GM12878 (cell line): Measurements from ENCODE around the gene GSTM4. TPM values are rescaled to one million over a fixed set of nuclear protein-coding genes. Genes with fewer than 3 reads are reported as not detected.
"Not testable (repeated sequence)": the region's sequence is repeated elsewhere in the genome, so short reads cannot be mapped to it uniquely, and the experiment has no call there.

Source experiments
- ATAC-seq: fragments of 200-7000 bp; cut with Tn5 transposase; 3 replicates; pipeline ENCODE4 v1.9.1; 2020; ENCODE audit warnings: mild to moderate bottlenecking, moderate library complexity
- BruUV-seq: library from RNA; stranded (reverse); fragments of 400-500 nt; replicated peaks from 2 replicates; lab custom pipeline; 2021; lab: Mats Ljungman, UMichigan
- CTCF ChIA-PET: fragments of 300-600 bp; sonication (Branson Sonifier 250); formaldehyde crosslinking; extraction: SDS; loops from one replicate; lab custom pipeline; 2021; ENCODE audit warnings: inconsistent platforms; lab: Yijun Ruan, JAX
- POLR2A ChIA-PET: fragments of 350-600 bp; formaldehyde crosslinking; extraction: SDS; loops from one replicate; lab custom pipeline; 2021; ENCODE audit warnings: inconsistent platforms; lab: Charles Lee
- RAD21 ChIA-PET: fragments of 300-600 bp; sonication (Branson Sonifier 250); formaldehyde crosslinking; loops from one replicate; lab custom pipeline; 2023; ENCODE audit warnings: antibody characterized with exemption; ENCODE audit not compliant: unreplicated experiment; lab: Charles Lee
- SMC1A ChIA-PET: fragments of 300-600 bp; sonication (Branson Sonifier 250); formaldehyde crosslinking; loops from one replicate; lab custom pipeline; 2023; ENCODE audit not compliant: unreplicated experiment, uncharacterized antibody; lab: Charles Lee
- DNase-seq: peaks from one replicate; pipeline ENCODE4 v3.0.0-alpha.2; 2011; ENCODE audit warnings: low read depth, low spot score
- FAIRE-seq: peaks from 3 replicates; lab custom pipeline; 2011; peaks lifted over from hg19 to GRCh38; lab: Jason Lieb, UNC
- H2AFZ ChIP-seq: 2 replicates; pipeline ENCODE4 v1.6.0; 2011; ENCODE audit warnings: low read depth, low read length, control low read depth; ENCODE audit not compliant: control insufficient read depth
- H3K27ac ChIP-seq: 2 replicates; pipeline ENCODE4 v1.5.1; 2011; ENCODE audit warnings: control low read depth; ENCODE audit not compliant: control insufficient read depth, insufficient read depth
- H3K27me3 ChIP-seq, 2 experiments: replicated peaks in 1 of 2; 2 replicates each; pipeline versions ENCODE4 v1.6.0 to v1.6.1; 2011; ENCODE audit warnings: low read length in 1 of 2; ENCODE audit not compliant: control insufficient read depth in 2 of 2, insufficient read depth in 2 of 2
- H3K36me3 ChIP-seq, 2 experiments: 2 replicates each; pipeline ENCODE4 v1.5.1; 2011; ENCODE audit warnings: low read length in 1 of 2; ENCODE audit not compliant: control insufficient read depth in 2 of 2, insufficient read depth in 2 of 2
- H3K4me1 ChIP-seq: 2 replicates; pipeline ENCODE4 v1.6.1; 2011; ENCODE audit warnings: mild to moderate bottlenecking, low read length, moderate library complexity, mixed read lengths; ENCODE audit not compliant: control insufficient read depth, insufficient read depth
- H3K4me2 ChIP-seq: 2 replicates; pipeline ENCODE4 v1.6.0; 2011; ENCODE audit warnings: control low read depth; ENCODE audit not compliant: control insufficient read depth, insufficient read depth
- H3K4me3 ChIP-seq: fragments of 200-600 bp; sonication (generic); 2 replicates; pipeline ENCODE4 v1.5.1; 2016
- H3K79me2 ChIP-seq: 2 replicates; pipeline ENCODE4 v1.6.0; 2011; ENCODE audit warnings: low read length; ENCODE audit not compliant: control insufficient read depth, insufficient read depth
- H3K9ac ChIP-seq: 2 replicates; pipeline ENCODE4 v1.8.0; 2011; ENCODE audit warnings: low read length, control low read depth, mixed read lengths; ENCODE audit not compliant: control insufficient read depth, insufficient read depth
- H3K9me3 ChIP-seq: replicated peaks from 3 replicates; pipeline ENCODE4 v1.5.1; 2011; ENCODE audit warnings: mild to moderate bottlenecking, low read length; ENCODE audit not compliant: control insufficient read depth, insufficient read depth
- H4K20me1 ChIP-seq: 2 replicates; pipeline ENCODE4 v1.6.0; 2011; ENCODE audit not compliant: control insufficient read depth, insufficient read depth
- EZH2 ChIP-seq: IDR thresholded peaks from 2 replicates; pipeline ENCODE4 v1.6.1; 2012; ENCODE audit warnings: low read depth, mild to moderate bottlenecking, control low read depth, inconsistent platforms, low read length, borderline replicate concordance; ENCODE audit not compliant: control insufficient read depth
- WGBS: methylation state at CpG from one replicate; pipeline ENCODE4 v1.1.6; 2016; ENCODE audit warnings: low lambda C conversion rate; ENCODE audit not compliant: insufficient replicate concordance, insufficient coverage; ENCODE audit errors: missing lambda C conversion rate; 5-methylcytosine and 5-hydroxymethylcytosine counted together
- in situ Hi-C: fragments of 300-500 bp; cut with MboI; formaldehyde crosslinking; loops from 9 replicates; pipeline ENCODE4 v1.14.3; 2018; ENCODE audit warnings: mixed read lengths
- intact Hi-C: fragments of 100-400 bp; cut with micrococcal nuclease; formaldehyde crosslinking; loops from one replicate; pipeline ENCODE4 v1.14.2; 2022; ENCODE audit not compliant: unreplicated experiment
- polyA plus RNA-seq, 11 experiments: library from polyadenylated mRNA; depleted of rRNA in 4 of 11; unstranded in 6 of 11; stranded (reverse) in 5 of 11; fragments of >200 nt; fragmentation: Nextera tagmentation in 4 of 11; fragmentation: Illumina TruSeq in 1 of 11; extraction: Ambion mirVana in 4 of 11; extraction: Trizol in 1 of 11; gene quantifications; 1 replicate in 1 of 11; 2 replicates in 10 of 11; pipeline versions ENCODE4 v1.2.1 to v1.2.3, GENCODE V29; 2011 to 2016; ENCODE audit warnings: inconsistent platforms in 2 of 11, missing spikeins in 2 of 11, low read depth in 1 of 11
- total RNA-seq, 4 experiments: library from RNA; depleted of rRNA in 3 of 4; stranded (reverse); fragments of >200 nt in 3 of 4; fragmentation: Illumina TruSeq in 1 of 4; extraction: Trizol in 1 of 4; gene quantifications; 2 replicates each; pipeline versions ENCODE4 v1.2.1 to v1.2.3, GENCODE V29; 2013 to 2021

Gene GSTM4
- total and polyA plus RNA-seq, 10 of the 15 experiments (the other 5 are each of a cell fraction or from before 2014, with no cell fraction given), result 14.3 to 37.2 (median 23.0) TPM

DNA sequence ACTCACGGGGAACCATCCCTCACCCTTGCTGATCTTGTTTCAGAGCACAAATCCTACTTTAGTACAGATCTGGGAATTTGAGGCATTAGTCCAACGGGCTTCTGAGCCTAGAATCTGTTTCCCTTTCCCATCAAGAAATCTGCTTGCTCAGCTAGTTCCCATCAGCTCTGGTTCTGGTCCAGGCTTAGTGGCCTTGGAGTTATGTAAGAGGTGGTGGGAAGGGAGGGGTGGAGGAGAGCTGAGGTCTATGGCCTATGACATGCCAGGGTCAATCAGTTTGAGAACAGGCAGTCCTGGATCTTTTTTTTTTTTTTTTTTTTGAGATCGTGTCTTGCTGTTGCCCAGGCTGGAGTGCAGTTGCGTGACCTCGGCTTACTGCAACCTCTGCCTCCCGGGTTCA lies 35.9 kb downstream of the GSTM4 start (continued):
- TF ChIP-seq EZH2, result no peak
- TF ChIP-seq, all 136 proteins: peak for 0

DNA sequence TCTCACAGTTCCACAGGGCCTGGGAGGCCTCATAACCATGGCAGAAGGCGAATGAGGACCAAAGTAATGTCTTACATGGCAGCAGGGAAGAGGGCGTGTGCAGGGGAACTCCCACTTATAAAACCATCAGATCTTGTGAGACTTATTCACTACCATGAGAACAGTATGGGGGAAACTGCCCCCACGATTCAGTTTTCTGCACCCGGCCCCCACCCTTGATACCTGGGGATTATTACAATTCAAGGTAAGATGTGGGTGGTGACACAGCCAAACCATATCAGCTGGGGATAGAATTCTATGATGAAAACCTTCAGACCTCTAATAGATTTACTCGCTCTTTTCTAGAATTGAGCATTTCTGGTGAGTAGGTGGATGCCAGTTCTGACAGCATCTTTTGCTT lies 38.5 kb downstream of the GSTM4 start:
- POLR2A ChIA-PET, H3K27me3 ChIP-seq, H3K36me3 ChIP-seq, BruUV-seq, H3K9me3 ChIP-seq, CTCF ChIA-PET, in situ Hi-C loops, ATAC-seq, H2AFZ ChIP-seq, H3K4me1 ChIP-seq, H3K4me3 ChIP-seq, H4K20me1 ChIP-seq, RAD21 ChIA-PET, intact Hi-C loops, H3K4me2 ChIP-seq, H3K27ac ChIP-seq, DNase-seq, H3K79me2 ChIP-seq, H3K9ac ChIP-seq, FAIRE-seq, SMC1A ChIA-PET: not testable (repeated sequence)
- 93% methylated on average over 3 of the region's 5 CpGs for WGBS

DNA sequence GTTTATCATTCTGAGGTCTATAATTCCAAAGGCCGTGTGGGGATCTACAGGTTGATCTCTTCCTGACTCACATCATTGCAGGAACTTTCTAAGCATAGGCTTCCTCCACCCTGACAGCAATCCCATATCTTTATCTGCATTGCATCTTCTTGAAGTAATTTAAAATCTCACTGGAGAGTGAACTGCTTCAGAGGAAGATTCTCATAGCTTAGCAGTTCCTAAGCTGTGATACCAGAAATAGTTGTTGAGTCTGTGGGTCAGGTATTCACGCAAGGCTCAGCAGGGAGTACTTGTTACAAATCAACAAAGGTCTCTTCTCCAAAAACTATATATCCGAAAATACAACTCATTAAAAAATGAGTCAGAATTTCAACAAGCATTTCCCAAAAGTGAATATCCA lies 39.2 kb downstream of the GSTM4 start:
- RAD21 ChIA-PET, ATAC-seq, intact Hi-C loops, SMC1A ChIA-PET, DNase-seq, H3K9me3 ChIP-seq, H3K4me3 ChIP-seq, H3K9ac ChIP-seq, H3K27ac ChIP-seq, BruUV-seq, H3K36me3 ChIP-seq, H2AFZ ChIP-seq, H3K4me1 ChIP-seq, H3K79me2 ChIP-seq, in situ Hi-C loops, FAIRE-seq, H4K20me1 ChIP-seq, POLR2A ChIA-PET, H3K27me3 ChIP-seq, H3K4me2 ChIP-seq: not testable (repeated sequence)
- CTCF ChIA-PET, result interaction anchor here (1.1 kb wide), 1 partner anchor 55 kb away, joined by 3 read pairs; no protein-coding TSS in a partner anchor
- WGBS, result 100% methylated on average over 3 of the region's 3 CpGs
